Adrenal gland (tissue), 5 donors: ENCODE measurements around the gene CRACR2A.

Source experiments
- CTCF ChIP-seq, 6 experiments: fragments of 450-650 bp in 4 of 6; fragments of 200-600 bp in 2 of 6; sonication (generic) in 1 of 6; IDR thresholded peaks; 1 replicate in 5 of 6; 2 replicates in 1 of 6; pipeline versions ENCODE4 v1.5.1 to v1.8.0; 2016 to 2021; ENCODE audit warnings: antibody characterized with exemption in 6 of 6, mild to moderate bottlenecking in 2 of 6, moderate library complexity in 1 of 6
- POLR2A ChIP-seq, 2 donors: fragments of 450-650 bp; IDR thresholded peaks; one replicate each; pipeline ENCODE4 v1.6.1; 2017; ENCODE audit warnings: antibody characterized with exemption in 2 of 2, mild to moderate bottlenecking in 2 of 2, moderate library complexity in 1 of 2
- donor health status: DM: no; HTN: no; CAD: no.

GRCh38 chr12:3593906-3594483, 158.9 kb downstream of the CRACR2A start:
- no peak for TF ChIP-seq CTCF (IDR thresholded peaks at IDR 0.05)
- TF ChIP-seq POLR2A (IDR thresholded peaks at IDR 0.05) = no peak
